HepG2 (cell line): ENCODE results near the gene CASS4. TPM values are rescaled to one million over a fixed set of nuclear protein-coding genes. Genes with fewer than 3 reads are reported as not detected.

ENCODE experiments used
- EEA1 ChIP-seq: sonication (generic); formaldehyde crosslinking; IDR thresholded peaks from 2 replicates; pipeline ENCODE4 v1.5.1; 2020; ENCODE audit warnings: mild to moderate bottlenecking, missing genetic modification reagents, borderline replicate concordance
- JUNB ChIP-seq: sonication (generic); formaldehyde crosslinking; IDR thresholded peaks from 2 replicates; pipeline ENCODE4 v1.8.0; 2022; ENCODE audit warnings: missing genetic modification reagents, mild to moderate bottlenecking, borderline replicate concordance
- KAT7 ChIP-seq: IDR thresholded peaks from 2 replicates; pipeline ENCODE4 v1.6.1; 2018; ENCODE audit warnings: borderline replicate concordance, missing compliant biosample characterization
- POLR2AphosphoS2 ChIP-seq: IDR thresholded peaks from 2 replicates; pipeline ENCODE4 v1.6.1; 2011; ENCODE audit warnings: low read depth, low read length, improper control_type of control experiment
- SETDB1 ChIP-seq: sonication (generic); formaldehyde crosslinking; IDR thresholded peaks from 2 replicates; pipeline ENCODE4 v1.5.1; 2020; ENCODE audit warnings: missing genetic modification reagents, mild to moderate bottlenecking, borderline replicate concordance
- SOX13 ChIP-seq, 3 experiments: fragments of 450-650 bp in 1 of 3; sonication (generic) in 1 of 3; formaldehyde crosslinking in 1 of 3; IDR thresholded peaks in 2 of 3; conservative IDR thresholded peaks in 1 of 3; 2 replicates each; pipeline versions ENCODE4 v1.5.0 to v1.6.1; 2016 to 2020; ENCODE audit warnings: antibody characterized with exemption in 1 of 3, mild to moderate bottlenecking in 1 of 3, missing compliant biosample characterization in 1 of 3, missing genetic modification reagents in 1 of 3, moderate library complexity in 1 of 3
- SP5 ChIP-seq: IDR thresholded peaks from 2 replicates; pipeline ENCODE4 v1.6.1; 2016; ENCODE audit warnings: low read depth, borderline replicate concordance
- STAG1 ChIP-seq: sonication (generic); formaldehyde crosslinking; IDR thresholded peaks from 2 replicates; pipeline ENCODE4 v1.4.0; 2020; ENCODE audit warnings: missing genetic modification reagents
- ZIK1 ChIP-seq: sonication (generic); formaldehyde crosslinking; IDR thresholded peaks from 2 replicates; pipeline ENCODE4 v1.5.0; 2020; ENCODE audit warnings: mild to moderate bottlenecking, low read depth, missing genetic modification reagents, borderline replicate concordance
- ZNF160 ChIP-seq: sonication (generic); formaldehyde crosslinking; IDR thresholded peaks from 2 replicates; pipeline ENCODE4 v1.8.0; 2022; ENCODE audit warnings: mild to moderate bottlenecking, inconsistent platforms, missing genetic modification reagents
- ZNF333 ChIP-seq: sonication (generic); formaldehyde crosslinking; IDR thresholded peaks from 2 replicates; pipeline ENCODE4 v1.4.0; 2020; ENCODE audit warnings: mild to moderate bottlenecking, missing genetic modification reagents, borderline replicate concordance
- ZNF367 ChIP-seq: sonication (generic); formaldehyde crosslinking; IDR thresholded peaks from 2 replicates; pipeline ENCODE4 v1.4.0; 2020; ENCODE audit warnings: missing genetic modification reagents, borderline replicate concordance
- ZNF619 ChIP-seq: sonication (generic); formaldehyde crosslinking; IDR thresholded peaks from 2 replicates; pipeline ENCODE4 v1.4.0; 2020; ENCODE audit warnings: mild to moderate bottlenecking, missing genetic modification reagents
- ZNF652 ChIP-seq: IDR thresholded peaks from 2 replicates; pipeline ENCODE4 v1.6.1; 2016; ENCODE audit warnings: low read depth, borderline replicate concordance
- ZNF773 ChIP-seq: sonication (generic); formaldehyde crosslinking; IDR thresholded peaks from 2 replicates; pipeline ENCODE4 v1.4.0; 2020; ENCODE audit warnings: missing genetic modification reagents, borderline replicate concordance
- ZSCAN30 ChIP-seq: sonication (generic); formaldehyde crosslinking; IDR thresholded peaks from 2 replicates; pipeline ENCODE4 v1.5.0; 2020; ENCODE audit warnings: mild to moderate bottlenecking, missing genetic modification reagents
- polyA plus RNA-seq, 8 experiments: library from polyadenylated mRNA; depleted of rRNA in 3 of 8; stranded (reverse) in 7 of 8; unstranded in 1 of 8; fragments of >200 nt; fragmentation: Illumina TruSeq in 4 of 8; extraction: Trizol in 4 of 8; gene quantifications; 2 replicates each; pipeline versions ENCODE4 v1.2.1 to v1.2.3, GENCODE V29; 2011 to 2016; ENCODE audit warnings: low read depth in 4 of 8, missing spikeins in 1 of 8, mixed read lengths in 1 of 8; ENCODE audit not compliant: insufficient read depth in 1 of 8
- total RNA-seq, 5 experiments: library from RNA; depleted of rRNA; stranded (reverse); fragments of >200 nt; fragmentation: Illumina TruSeq; extraction: Trizol; gene quantifications; 2 replicates each; pipeline ENCODE4 v1.2.3, GENCODE V29; 2016; ENCODE audit warnings: low read depth in 1 of 5
- TF ChIP-seq, protein P1 (sequence below): sonication (generic); formaldehyde crosslinking; IDR thresholded peaks from 2 replicates; pipeline ENCODE4 v1.8.0; 2023; ENCODE audit warnings: mild to moderate bottlenecking, missing genetic modification reagents
- TF ChIP-seq, protein P2 (sequence below): sonication (generic); formaldehyde crosslinking; IDR thresholded peaks from 2 replicates; pipeline ENCODE4 v1.4.0; 2020; ENCODE audit warnings: missing genetic modification reagents
- TF ChIP-seq, protein P3 (sequence below): sonication (generic); formaldehyde crosslinking; IDR thresholded peaks from 2 replicates; pipeline ENCODE4 v1.5.0; 2020; ENCODE audit warnings: missing genetic modification reagents
- TF ChIP-seq, protein P4 (sequence below): sonication (generic); formaldehyde crosslinking; IDR thresholded peaks from 2 replicates; pipeline ENCODE4 v1.5.0; 2020; ENCODE audit warnings: mild to moderate bottlenecking, missing genetic modification reagents
- TF ChIP-seq, protein P5 (sequence below): IDR thresholded peaks from 2 replicates; pipeline ENCODE4 v1.6.1; 2016; ENCODE audit warnings: mild to moderate bottlenecking, missing biosample characterization, missing genetic modification reagents

Gene CASS4
- total and polyA plus RNA-seq, 2 of the 13 experiments (the other 11 are each of a cell fraction or from before 2014, with no cell fraction given), result 0.17 to 0.49 TPM

DNA sequence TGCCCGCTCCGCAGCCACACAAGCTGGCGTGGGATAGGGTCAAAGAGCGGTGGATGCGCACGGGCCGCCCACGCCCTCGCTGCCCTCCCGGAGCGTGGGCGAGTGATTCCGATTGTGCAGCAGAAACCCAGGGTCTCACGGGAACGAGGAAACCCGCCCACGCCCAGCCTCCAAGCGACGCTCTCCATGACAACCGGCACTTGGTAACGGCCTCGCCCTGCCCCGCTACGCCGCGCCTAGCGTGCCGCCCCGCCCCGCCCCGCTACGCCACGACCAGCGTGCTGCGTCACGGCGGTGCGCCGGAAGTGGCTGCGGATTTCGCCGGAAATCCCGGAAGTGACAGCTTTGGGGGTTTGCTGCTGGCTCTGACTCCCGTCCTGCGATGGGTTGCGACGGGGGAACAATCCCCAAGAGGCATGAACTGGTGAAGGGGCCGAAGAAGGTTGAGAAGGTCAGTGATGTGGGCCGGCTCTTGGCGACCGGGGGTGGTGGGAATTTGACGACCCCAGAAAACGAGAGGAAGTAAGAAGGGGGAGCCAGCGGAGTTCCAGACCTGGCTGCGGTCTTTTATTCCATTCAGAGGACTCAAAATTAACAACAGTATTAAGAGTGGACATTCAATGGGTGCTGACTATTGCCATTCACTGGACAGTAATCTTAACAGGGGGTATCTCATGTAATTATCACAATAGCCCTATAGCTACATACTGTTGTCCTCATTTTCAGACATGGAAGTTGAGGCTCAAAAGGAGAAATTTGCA, 56.4 kb downstream of the CASS4 start, which contains the start of gene RTF2 (continued):
- peak; percentile 95 for TF ChIP-seq SP5 (CRISPR knock-in tag)
- 0 out of 2 replicates have a peak, but pooled peaks have one; percentile 48 for TF ChIP-seq ZNF333 (CRISPR knock-in tag)
- peak; percentile 80; the same call in 1 of the 2 replicates for TF ChIP-seq POLR2AphosphoS2
- no peak for TF ChIP-seq ZNF367 (CRISPR knock-in tag)
- TF ChIP-seq, protein P1, sequence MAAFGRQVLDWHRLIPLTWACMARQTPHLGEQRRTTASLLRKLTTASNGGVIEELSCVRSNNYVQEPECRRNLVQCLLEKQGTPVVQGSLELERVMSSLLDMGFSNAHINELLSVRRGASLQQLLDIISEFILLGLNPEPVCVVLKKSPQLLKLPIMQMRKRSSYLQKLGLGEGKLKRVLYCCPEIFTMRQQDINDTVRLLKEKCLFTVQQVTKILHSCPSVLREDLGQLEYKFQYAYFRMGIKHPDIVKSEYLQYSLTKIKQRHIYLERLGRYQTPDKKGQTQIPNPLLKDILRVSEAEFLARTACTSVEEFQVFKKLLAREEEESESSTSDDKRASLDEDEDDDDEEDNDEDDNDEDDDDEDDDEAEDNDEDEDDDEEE, result 0 out of 2 replicates have a peak, but pooled peaks have one; percentile 33
- TF ChIP-seq, protein P2, sequence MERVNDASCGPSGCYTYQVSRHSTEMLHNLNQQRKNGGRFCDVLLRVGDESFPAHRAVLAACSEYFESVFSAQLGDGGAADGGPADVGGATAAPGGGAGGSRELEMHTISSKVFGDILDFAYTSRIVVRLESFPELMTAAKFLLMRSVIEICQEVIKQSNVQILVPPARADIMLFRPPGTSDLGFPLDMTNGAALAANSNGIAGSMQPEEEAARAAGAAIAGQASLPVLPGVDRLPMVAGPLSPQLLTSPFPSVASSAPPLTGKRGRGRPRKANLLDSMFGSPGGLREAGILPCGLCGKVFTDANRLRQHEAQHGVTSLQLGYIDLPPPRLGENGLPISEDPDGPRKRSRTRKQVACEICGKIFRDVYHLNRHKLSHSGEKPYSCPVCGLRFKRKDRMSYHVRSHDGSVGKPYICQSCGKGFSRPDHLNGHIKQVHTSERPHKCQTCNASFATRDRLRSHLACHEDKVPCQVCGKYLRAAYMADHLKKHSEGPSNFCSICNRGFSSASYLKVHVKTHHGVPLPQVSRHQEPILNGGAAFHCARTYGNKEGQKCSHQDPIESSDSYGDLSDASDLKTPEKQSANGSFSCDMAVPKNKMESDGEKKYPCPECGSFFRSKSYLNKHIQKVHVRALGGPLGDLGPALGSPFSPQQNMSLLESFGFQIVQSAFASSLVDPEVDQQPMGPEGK (CRISPR knock-in tag), result peak; percentile 79; the same call in 1 of the 2 replicates
- no peak for TF ChIP-seq ZSCAN30 (CRISPR knock-in tag)
- no peak for TF ChIP-seq ZNF652 (CRISPR knock-in tag)
- TF ChIP-seq, protein P3, sequence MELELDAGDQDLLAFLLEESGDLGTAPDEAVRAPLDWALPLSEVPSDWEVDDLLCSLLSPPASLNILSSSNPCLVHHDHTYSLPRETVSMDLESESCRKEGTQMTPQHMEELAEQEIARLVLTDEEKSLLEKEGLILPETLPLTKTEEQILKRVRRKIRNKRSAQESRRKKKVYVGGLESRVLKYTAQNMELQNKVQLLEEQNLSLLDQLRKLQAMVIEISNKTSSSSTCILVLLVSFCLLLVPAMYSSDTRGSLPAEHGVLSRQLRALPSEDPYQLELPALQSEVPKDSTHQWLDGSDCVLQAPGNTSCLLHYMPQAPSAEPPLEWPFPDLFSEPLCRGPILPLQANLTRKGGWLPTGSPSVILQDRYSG (CRISPR knock-in tag), result peak; percentile 81; the same call in 1 of the 2 replicates
- TF ChIP-seq KAT7, result peak; percentile 99
- TF ChIP-seq EEA1 (CRISPR knock-in tag), result peak; percentile 86; the same call in 1 of the 2 replicates
- TF ChIP-seq SOX13 (IDR thresholded peaks at IDR 0.05), result peak; percentile 52; the same call in 1 of the 2 replicates
- peak in 1 of 2 experiments; percentile 69; a peak in 2 of 4 replicates for TF ChIP-seq SOX13 (CRISPR knock-in tag; conservative IDR thresholded peaks at IDR 0.05 in 1 of 2, IDR thresholded peaks at IDR 0.05 in 1 of 2)
- no peak for TF ChIP-seq ZNF773 (CRISPR knock-in tag)
- TF ChIP-seq, protein P4, sequence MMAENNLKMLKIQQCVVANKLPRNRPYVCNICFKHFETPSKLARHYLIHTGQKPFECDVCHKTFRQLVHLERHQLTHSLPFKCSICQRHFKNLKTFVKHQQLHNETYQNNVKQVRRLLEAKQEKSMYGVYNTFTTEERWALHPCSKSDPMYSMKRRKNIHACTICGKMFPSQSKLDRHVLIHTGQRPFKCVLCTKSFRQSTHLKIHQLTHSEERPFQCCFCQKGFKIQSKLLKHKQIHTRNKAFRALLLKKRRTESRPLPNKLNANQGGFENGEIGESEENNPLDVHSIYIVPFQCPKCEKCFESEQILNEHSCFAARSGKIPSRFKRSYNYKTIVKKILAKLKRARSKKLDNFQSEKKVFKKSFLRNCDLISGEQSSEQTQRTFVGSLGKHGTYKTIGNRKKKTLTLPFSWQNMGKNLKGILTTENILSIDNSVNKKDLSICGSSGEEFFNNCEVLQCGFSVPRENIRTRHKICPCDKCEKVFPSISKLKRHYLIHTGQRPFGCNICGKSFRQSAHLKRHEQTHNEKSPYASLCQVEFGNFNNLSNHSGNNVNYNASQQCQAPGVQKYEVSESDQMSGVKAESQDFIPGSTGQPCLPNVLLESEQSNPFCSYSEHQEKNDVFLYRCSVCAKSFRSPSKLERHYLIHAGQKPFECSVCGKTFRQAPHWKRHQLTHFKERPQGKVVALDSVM (CRISPR knock-in tag), result no peak
- peak; percentile 95 for TF ChIP-seq ZIK1 (CRISPR knock-in tag)
- TF ChIP-seq, protein P5, sequence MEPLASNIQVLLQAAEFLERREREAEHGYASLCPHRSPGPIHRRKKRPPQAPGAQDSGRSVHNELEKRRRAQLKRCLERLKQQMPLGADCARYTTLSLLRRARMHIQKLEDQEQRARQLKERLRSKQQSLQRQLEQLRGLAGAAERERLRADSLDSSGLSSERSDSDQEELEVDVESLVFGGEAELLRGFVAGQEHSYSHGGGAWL (CRISPR knock-in tag), result peak; percentile 88; the same call in 1 of the 2 replicates
- peak; percentile 82; the same call in 1 of the 2 replicates for TF ChIP-seq ZNF160
- peak; percentile 23; the same call in 1 of the 2 replicates for TF ChIP-seq SETDB1 (CRISPR knock-in tag)
- no peak; the same call in 1 of the 2 replicates for TF ChIP-seq JUNB (CRISPR knock-in tag)
- TF ChIP-seq STAG1 (CRISPR knock-in tag), result no peak
- TF ChIP-seq ZNF619 (CRISPR knock-in tag), result peak; percentile 99
